ENCODE data around the gene SMAD7.

GRCh38 chr18:48958951-48959350 lies 8.2 kb upstream of the SMAD7 start:
- TF ChIP-seq REST (IDR thresholded peaks at IDR 0.05; ENCODE audit: insufficient read depth in 1 of 2, low read depth in 2 of 2, low read length in 2 of 2) (no peak), POLR2AphosphoS5 (IDR thresholded peaks at IDR 0.05; ENCODE audit: low read depth, low read length) (no peak), TAF1 (IDR thresholded peaks at IDR 0.05; ENCODE audit: borderline replicate concordance, insufficient read depth, low read length) (no peak)
